ENCODE measurements around the gene AKR7A2. TPM values are rescaled to one million over a fixed set of nuclear protein-coding genes. Genes with fewer than 3 reads are reported as not detected.
A peak's percentile ranks its signal among the peaks of the same experiment; 100 is the strongest.

Gene AKR7A2
- total and polyA plus RNA-seq, 10 of the 15 experiments (the other 5 are each of a cell fraction or from before 2014, with no cell fraction given), result 1.3 to 114 (median 48.0) TPM

GRCh38 chr1:19315378-19316198 lies 3.6 kb upstream of the AKR7A2 start (continued):
- TF ChIP-seq MAX (IDR thresholded peaks at IDR 0.05; ENCODE audit: low read depth, low read length) (no peak), SUZ12 (IDR thresholded peaks at IDR 0.05; ENCODE audit: unreplicated experiment) (no peak), BCL3 (IDR thresholded peaks at IDR 0.05; ENCODE audit: borderline replicate concordance, insufficient read depth, low read depth, low read length, poor library complexity, severe bottlenecking) (peak; percentile 50), NRF1 (conservative IDR thresholded peaks at IDR 0.05; ENCODE audit: low read depth, low read length) (no peak), SRF (IDR thresholded peaks at IDR 0.05; ENCODE audit: low read depth in 2 of 2, low read length in 2 of 2) (peak in 1 of 2 experiments; percentile 63; a peak in 2 of 4 replicates), FOS (IDR thresholded peaks at IDR 0.05; ENCODE audit: borderline replicate concordance, extremely low read depth, insufficient read length) (no peak), ZNF384 (IDR thresholded peaks at IDR 0.05; ENCODE audit: borderline replicate concordance, low read depth, low read length) (no peak), ZNF622 (IDR thresholded peaks at IDR 0.05) (no peak), JUND (IDR thresholded peaks at IDR 0.05; ENCODE audit: low read depth, low read length) (no peak), YY1 (IDR thresholded peaks at IDR 0.05; ENCODE audit: low read depth, low read length) (0 out of 2 replicates have a peak, but pooled peaks have one; percentile 37), PML (IDR thresholded peaks at IDR 0.05; ENCODE audit: low read length) (no peak), FOXK2 (IDR thresholded peaks at IDR 0.05) (no peak), NBN (IDR thresholded peaks at IDR 0.05) (peak; percentile 66), TAF1 (IDR thresholded peaks at IDR 0.05; ENCODE audit: borderline replicate concordance, low read depth, low read length) (0 out of 2 replicates have a peak, but pooled peaks have one; percentile 37), CBX5 (IDR thresholded peaks at IDR 0.05; ENCODE audit: low read depth) (0 out of 2 replicates have a peak, but pooled peaks have one; percentile 21), FOXM1 (IDR thresholded peaks at IDR 0.05; ENCODE audit: low read depth, low read length) (peak; percentile 36; the same call in 1 of the 2 replicates), KDM1A (IDR thresholded peaks at IDR 0.05; ENCODE audit: borderline replicate concordance) (no peak), SP1 (IDR thresholded peaks at IDR 0.05; ENCODE audit: low read depth, low read length) (no peak), PRDM15 (CRISPR knock-in tag; IDR thresholded peaks at IDR 0.05) (no peak), EED (IDR thresholded peaks at IDR 0.05; ENCODE audit: low read depth) (peak; percentile 96), CBFB (IDR thresholded peaks at IDR 0.05; ENCODE audit: low read depth) (peak; percentile 77; the same call in 1 of the 2 replicates), JUNB (IDR thresholded peaks at IDR 0.05) (peak; percentile 12; the same call in 1 of the 2 replicates), KLF5 (IDR thresholded peaks at IDR 0.05; ENCODE audit: partially characterized antibody) (no peak), MTA2 (IDR thresholded peaks at IDR 0.05; ENCODE audit: low read depth) (peak; percentile 64; the same call in 1 of the 2 replicates), BCL11A (IDR thresholded peaks at IDR 0.05; ENCODE audit: low read depth, low read length) (peak; percentile 77)
